Gastrocnemius medialis (tissue), 4 donors: ENCODE measurements around the gene MOB3C. TPM values are rescaled to one million over a fixed set of nuclear protein-coding genes. Genes with fewer than 3 reads are reported as not detected.
A peak's percentile ranks its signal among the peaks of the same experiment; 100 is the strongest.

Experiments used
- ATAC-seq, 2 donors: fragments of 150-250 bp; one replicate each; pipeline ENCODE4 v1.9.1; 2016
- DNase-seq, 2 donors: peaks; one replicate each; pipeline ENCODE4 v3.0.0-alpha.2; 2019
- H3K27ac ChIP-seq, 4 donors: fragments of 200-600 bp; sonication (generic); 1 replicate in 1 of 4; 2 replicates in 3 of 4; pipeline ENCODE4 v1.5.1; 2016 to 2018; ENCODE audit warnings: mild to moderate bottlenecking in 2 of 4, moderate library complexity in 1 of 4
- H3K27me3 ChIP-seq, 3 donors: fragments of 200-600 bp; sonication (generic) in 2 of 3; 1 replicate in 1 of 3; 2 replicates in 2 of 3; pipeline versions ENCODE4 v1.5.1 to v1.6.0; 2016 to 2019; ENCODE audit warnings: mild to moderate bottlenecking in 1 of 3, moderate library complexity in 1 of 3
- H3K36me3 ChIP-seq, 2 donors: fragments of 200-600 bp; sonication (generic) in 1 of 2; one replicate each; pipeline ENCODE4 v1.5.1; 2017 to 2018
- H3K4me1 ChIP-seq, 2 donors: fragments of 200-600 bp; sonication (generic) in 1 of 2; one replicate each; pipeline ENCODE4 v1.5.1; 2016 to 2017; ENCODE audit warnings: mild to moderate bottlenecking in 2 of 2
- H3K4me3 ChIP-seq, 4 donors: fragments of 200-600 bp; sonication (generic) in 3 of 4; 1 replicate in 1 of 4; 2 replicates in 3 of 4; pipeline ENCODE4 v1.5.1; 2016 to 2019; ENCODE audit warnings: mild to moderate bottlenecking in 2 of 4
- H3K9me3 ChIP-seq, 3 donors: fragments of 200-600 bp; sonication (generic) in 2 of 3; 1 replicate in 1 of 3; 2 replicates in 2 of 3; pipeline ENCODE4 v1.5.1; 2016 to 2019
- CTCF ChIP-seq, 5 experiments: fragments of 450-650 bp in 3 of 5; fragments of 200-600 bp in 2 of 5; sonication (generic) in 2 of 5; IDR thresholded peaks in 4 of 5; conservative IDR thresholded peaks in 1 of 5; 1 replicate in 4 of 5; 2 replicates in 1 of 5; pipeline ENCODE4 v1.5.1; 2016 to 2019; ENCODE audit warnings: antibody characterized with exemption in 5 of 5, mild to moderate bottlenecking in 3 of 5, moderate library complexity in 3 of 5
- POLR2A ChIP-seq, 2 donors: fragments of 450-650 bp; IDR thresholded peaks; one replicate each; pipeline ENCODE4 v1.6.1; 2017; ENCODE audit warnings: antibody characterized with exemption in 2 of 2, mild to moderate bottlenecking in 2 of 2, moderate library complexity in 2 of 2
- in situ Hi-C, 4 donors: fragments of 200-750 bp; cut with MboI; loops; one replicate each; pipeline versions ENCODE4 v1.15.0 to v1.8.0; 2017; ENCODE audit warnings: low sequenced_read_pairs in 4 of 4
- intact Hi-C: fragments of 100-400 bp; cut with DNase I; formaldehyde crosslinking; loops from one replicate; pipeline ENCODE4 v1.15.1; 2023; ENCODE audit warnings: low total_unique reads
- total RNA-seq, 4 donors: library from RNA; depleted of rRNA; stranded (reverse); fragments of >200 nt; gene quantifications; one replicate each; pipeline versions ENCODE4 v1.1.0 to v1.2.3, GENCODE V29; 2016

MOB3C gene
- total RNA-seq, 4 donors from 2014 or later, result 11.3 to 26.5 (median 23.3) TPM

GRCh38 chr1:46635205-46635604 is 18.6 kb upstream of the MOB3C start:
- Histone ChIP-seq H3K4me3 (no peak overlapping the region), H3K9me3 (no peaks in the 10 kb centered on the region), H3K27ac (no peak overlapping the region), H3K27me3 (no peaks in the 10 kb centered on the region), H3K36me3 (peaks cover 5 to 59% of the 10 kb centered on the region in 2 donors), H3K4me1 (peaks cover 9 to 13% of the 10 kb centered on the region in 2 donors)
- intact Hi-C loops (no loop called here), in situ Hi-C loops (no loop called here)
- ATAC-seq (no peak), DNase-seq (no peak)
- no peak for TF ChIP-seq POLR2A (IDR thresholded peaks at IDR 0.05)
- no peak for TF ChIP-seq CTCF (IDR thresholded peaks at IDR 0.05 in 4 of 5, conservative IDR thresholded peaks at IDR 0.05 in 1 of 5)

- Histone ChIP-seq H3K27ac (no peak overlapping the region), H3K4me3 (no peak overlapping the region), H3K27me3 (no peaks in the 10 kb centered on the region), H3K4me1 (no peaks in the 10 kb centered on the region), H3K9me3 (no peaks in the 10 kb centered on the region), H3K36me3 (peaks cover 5 to 56% of the 10 kb centered on the region in 2 donors)
- ATAC-seq, result no peak
- intact Hi-C loops (no loop called here), in situ Hi-C loops (no loop called here)
- DNase-seq, result no peak
- TF ChIP-seq POLR2A (IDR thresholded peaks at IDR 0.05) (no peak), CTCF (IDR thresholded peaks at IDR 0.05 in 4 of 5, conservative IDR thresholded peaks at IDR 0.05 in 1 of 5) (no peak)
These were observed 14.1 kb upstream of the MOB3C start for GRCh38 chr1:46630719-46631118.

- no peaks in the 10 kb centered on the region for H3K4me1 ChIP-seq
- no peaks in the 10 kb centered on the region for H3K27me3 ChIP-seq
- no peaks in the 10 kb centered on the region for H3K9me3 ChIP-seq
- no peak overlapping the region for H3K4me3 ChIP-seq
- DNase-seq (no peak), ATAC-seq (no peak)
- no peaks in the 10 kb centered on the region for H3K36me3 ChIP-seq
- no peak overlapping the region for H3K27ac ChIP-seq
- intact Hi-C loops (no loop called here), in situ Hi-C loops (no loop called here)
- no peak for TF ChIP-seq POLR2A (IDR thresholded peaks at IDR 0.05)
- TF ChIP-seq CTCF (IDR thresholded peaks at IDR 0.05 in 4 of 5, conservative IDR thresholded peaks at IDR 0.05 in 1 of 5), result no peak
These were observed 7.4 kb upstream of the MOB3C start for GRCh38 chr1:46623743-46624644.

GRCh38 chr1:46622344-46622743 is 5.7 kb upstream of the MOB3C start:
- intact Hi-C loops, result no loop called here
- peak; percentile 74 to 76 for ATAC-seq
- in situ Hi-C loops, result no loop called here

More at GRCh38 chr1:46622344-46622743, 5.7 kb upstream of the MOB3C start:
- peak in 4 of 5 experiments; percentile 28 to 57 (median 40) for TF ChIP-seq CTCF (IDR thresholded peaks at IDR 0.05 in 4 of 5, conservative IDR thresholded peaks at IDR 0.05 in 1 of 5)
- TF ChIP-seq POLR2A (IDR thresholded peaks at IDR 0.05), result no peak
- Histone ChIP-seq H3K36me3 (no peaks in the 10 kb centered on the region), H3K4me3 (no peak overlapping the region), H3K27me3 (no peaks in the 10 kb centered on the region), H3K27ac (no peak overlapping the region), H3K9me3 (no peaks in the 10 kb centered on the region), H3K4me1 (peaks cover 0 to 3% of the 10 kb centered on the region in 2 donors)
- no peak for DNase-seq
